HG03095 (cell line): ENCODE data around the gene AGPAT4.
"Not testable (repeated sequence)": the region's sequence is repeated elsewhere in the genome, so short reads cannot be mapped to it uniquely, and the experiment has no call there.

Experiments used
- ATAC-seq: cut with Tn5 transposase; IDR thresholded peaks from one replicate; pipeline ENCODE4 v1.9.1; 2021; ENCODE audit warnings: moderate library complexity; ENCODE audit not compliant: unreplicated experiment

Gene AGPAT4

DNA sequence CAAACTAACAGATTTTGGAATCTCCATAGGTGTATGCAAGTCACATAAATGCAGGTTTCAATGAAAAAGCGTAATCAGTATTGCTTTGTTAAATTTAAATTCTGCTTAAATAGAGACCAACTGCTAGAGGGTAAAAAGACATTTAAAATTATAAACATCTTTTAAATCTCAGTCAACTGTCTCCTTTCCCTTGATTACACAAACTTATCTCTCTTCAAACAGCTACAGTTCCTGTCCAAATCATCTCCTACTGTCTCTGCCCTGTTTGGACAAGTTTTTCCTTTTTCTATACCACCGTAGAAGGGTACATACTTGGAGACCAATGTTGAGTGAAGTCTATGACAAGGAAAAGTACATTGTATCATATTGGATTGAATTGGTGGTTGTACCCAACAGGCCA is 43.5 kb downstream of the AGPAT4 start:
- no peak for ATAC-seq

GRCh38 chr6:161228921-161229591 is 44.8 kb downstream of the AGPAT4 start:
- peak; percentile 64 for ATAC-seq

- no peak for ATAC-seq
These were observed 45.8 kb downstream of the AGPAT4 start for GRCh38 chr6:161228096-161228495.

- ATAC-seq, result no peak
These were observed 46.6 kb downstream of the AGPAT4 start for GRCh38 chr6:161227004-161227960.

DNA sequence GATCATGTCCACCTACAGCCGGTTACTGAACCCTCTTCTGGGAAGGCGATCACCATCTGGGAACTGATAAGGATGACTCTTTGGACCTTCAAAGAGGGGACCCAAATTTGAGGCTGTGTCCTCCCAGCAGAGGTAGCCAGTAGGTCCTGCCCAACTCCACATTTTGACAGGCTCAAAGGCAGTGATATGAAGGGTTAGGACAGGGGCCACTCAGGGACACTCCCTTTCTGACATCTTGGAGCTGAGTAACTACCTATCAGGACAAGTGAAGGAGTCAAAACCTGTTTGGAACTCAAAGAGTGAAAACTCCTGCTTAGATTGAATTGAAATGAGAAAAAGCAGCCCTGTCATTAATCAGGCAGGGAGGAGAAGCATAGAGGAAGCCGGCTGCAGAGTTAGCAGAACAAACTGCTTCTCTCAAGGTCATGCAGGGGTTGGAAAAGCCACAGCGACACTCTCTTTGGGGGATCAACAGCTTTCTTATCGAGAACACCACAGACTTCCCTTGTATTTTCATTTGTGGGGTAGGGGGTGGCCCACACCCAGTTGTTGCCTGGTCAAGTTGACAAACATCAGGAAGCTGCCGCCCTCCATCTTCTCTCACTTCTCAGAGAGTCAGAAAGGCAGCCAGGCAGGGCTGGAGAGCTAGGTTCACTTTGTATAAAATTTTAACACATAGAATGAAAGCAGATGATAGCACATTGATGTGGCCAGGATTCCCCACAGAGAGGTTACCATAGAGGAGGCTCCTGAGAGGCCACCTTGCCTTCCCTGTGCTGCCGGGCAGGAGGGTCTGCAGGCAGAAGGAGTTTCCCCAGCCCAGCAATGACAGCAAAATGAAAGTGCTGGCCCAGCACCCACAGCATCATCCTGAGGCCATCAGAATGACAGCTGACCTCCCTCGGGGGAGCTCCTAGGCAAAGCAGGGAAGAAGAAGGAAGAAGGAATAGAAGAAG is 47.6 kb downstream of the AGPAT4 start:
- ATAC-seq, result peak; percentile 53

DNA sequence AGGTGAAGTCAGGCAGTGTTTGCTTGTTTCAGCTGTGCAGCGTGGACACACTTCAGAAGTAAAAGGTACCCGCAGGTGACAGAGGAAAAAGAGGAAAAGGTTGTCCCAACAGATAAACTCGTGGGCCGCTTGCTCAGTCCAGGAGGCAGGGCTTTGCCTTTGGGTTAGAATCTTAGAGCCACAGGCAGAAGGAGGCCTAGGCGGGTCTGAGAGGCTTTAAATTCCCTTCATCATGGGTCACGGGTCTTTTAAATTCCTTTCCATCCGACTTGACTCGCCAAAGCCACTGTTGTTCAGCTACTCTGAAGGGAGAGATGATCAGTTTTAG is 48.2 kb downstream of the AGPAT4 start:
- no peak for ATAC-seq

GRCh38 chr6:161224951-161225680 is 48.7 kb downstream of the AGPAT4 start:
- not testable (repeated sequence) for ATAC-seq

GRCh38 chr6:161223646-161224045 is 50.2 kb downstream of the AGPAT4 start:
- ATAC-seq, result no peak

- ATAC-seq, result no peak
These were observed 51.1 kb downstream of the AGPAT4 start for GRCh38 chr6:161222706-161223234.

- ATAC-seq, result no peak
These were observed 53.5 kb downstream of the AGPAT4 start for GRCh38 chr6:161220346-161220745.

- no peak for ATAC-seq
These were observed 54.2 kb downstream of the AGPAT4 start for GRCh38 chr6:161219680-161220079.

DNA sequence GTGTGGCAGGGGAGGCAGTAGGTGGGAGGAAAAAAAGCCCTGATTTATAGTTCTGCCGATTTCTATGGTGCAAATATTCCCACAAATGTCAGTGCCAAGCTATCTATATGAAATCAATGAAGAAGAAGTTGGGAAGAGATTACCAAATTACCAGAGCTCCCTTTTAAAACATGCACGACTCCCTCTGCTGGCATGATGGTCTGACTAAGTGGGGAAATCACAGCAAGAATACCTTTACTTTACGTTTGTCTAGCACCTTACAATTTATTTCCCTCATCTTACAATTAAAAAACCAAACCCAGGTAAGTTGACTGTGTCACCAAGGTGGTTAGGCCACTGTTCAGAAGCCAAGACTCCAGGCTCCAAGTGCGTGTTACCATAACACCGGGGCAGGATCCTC is 55.6 kb downstream of the AGPAT4 start:
- ATAC-seq, result no peak

GRCh38 chr6:161217628-161218027 is 56.2 kb downstream of the AGPAT4 start:
- no peak for ATAC-seq

DNA sequence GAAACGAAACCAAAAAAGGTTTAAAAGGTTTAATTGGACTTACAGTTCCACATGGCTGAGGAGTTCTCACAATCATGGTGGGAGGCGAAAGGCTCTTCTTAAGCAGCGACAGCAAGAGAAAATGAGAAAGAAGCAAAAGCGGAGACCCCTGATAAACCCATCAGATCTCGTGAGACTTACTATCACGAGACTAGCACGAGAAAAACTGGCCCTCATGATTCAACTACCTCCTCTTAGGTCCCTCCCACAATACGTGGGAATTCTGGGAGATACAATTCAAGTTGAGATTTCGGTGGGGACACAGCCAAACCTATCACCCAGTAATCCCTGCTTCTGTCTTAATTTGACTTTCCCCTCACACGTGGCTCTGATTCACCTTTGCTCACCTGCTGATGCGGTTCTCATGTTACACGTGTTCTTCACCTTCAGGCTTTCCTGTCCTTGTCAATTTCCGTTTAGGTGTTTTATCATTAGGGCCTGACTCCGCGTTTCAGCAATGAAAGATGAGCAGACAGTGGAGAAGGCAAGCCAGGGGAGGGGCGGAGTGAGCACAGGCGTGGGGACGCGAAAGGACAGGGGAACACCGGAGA is 57.1 kb downstream of the AGPAT4 start:
- ATAC-seq, result no peak

DNA sequence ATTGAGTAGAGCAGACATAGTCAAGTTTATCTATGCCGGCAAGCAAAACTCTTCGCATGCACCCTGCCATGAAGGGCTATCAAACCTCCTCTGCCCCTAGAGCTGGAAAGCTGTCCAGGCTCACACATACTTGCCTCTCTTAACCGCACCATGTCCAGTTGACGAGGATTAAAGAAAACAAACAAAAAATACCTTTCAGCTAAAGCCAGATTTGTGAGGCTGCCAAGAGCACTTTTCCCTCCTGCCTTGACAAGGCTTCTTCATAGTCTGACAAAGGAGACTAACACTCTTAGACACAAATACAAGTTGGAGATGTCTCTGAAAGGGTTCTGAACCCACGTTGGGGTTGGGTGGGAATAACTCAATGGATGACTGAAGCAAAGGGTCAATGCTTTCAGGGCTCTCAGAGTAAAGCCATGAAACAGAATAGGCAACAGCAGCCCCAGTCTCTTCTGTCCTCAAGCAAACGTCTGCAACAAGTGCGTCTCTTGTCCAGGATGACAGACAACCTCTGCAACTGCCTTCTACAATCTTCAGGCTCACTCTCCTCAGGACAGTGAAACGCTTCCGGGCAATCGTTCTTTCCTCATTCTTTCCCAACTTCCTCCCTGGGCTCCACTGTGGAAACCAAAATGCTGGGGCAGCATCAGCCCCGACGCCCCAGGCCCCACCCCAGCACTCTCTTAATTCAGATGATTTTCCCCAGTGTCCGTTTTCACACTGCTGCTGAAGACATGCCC is 57.8 kb downstream of the AGPAT4 start:
- no peak for ATAC-seq

DNA sequence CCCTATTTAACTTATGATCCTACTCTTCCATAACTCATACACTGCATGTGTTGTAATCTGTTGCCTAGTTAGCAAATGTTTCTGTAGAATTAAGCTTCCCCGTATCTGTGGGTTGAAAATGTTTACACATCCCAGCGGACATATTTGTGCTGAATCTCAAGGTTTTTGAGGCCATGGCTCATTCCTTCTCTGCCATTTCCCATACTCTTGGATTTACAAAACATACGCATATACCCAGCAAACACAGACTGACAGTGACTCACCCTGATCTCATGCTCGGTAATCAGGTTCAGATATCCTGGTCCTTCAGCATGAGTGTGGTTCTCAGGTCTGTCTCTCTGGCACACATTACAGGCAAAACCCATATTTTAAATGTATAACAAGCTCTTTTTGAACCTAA is 58.7 kb downstream of the AGPAT4 start:
- ATAC-seq, result no peak

DNA sequence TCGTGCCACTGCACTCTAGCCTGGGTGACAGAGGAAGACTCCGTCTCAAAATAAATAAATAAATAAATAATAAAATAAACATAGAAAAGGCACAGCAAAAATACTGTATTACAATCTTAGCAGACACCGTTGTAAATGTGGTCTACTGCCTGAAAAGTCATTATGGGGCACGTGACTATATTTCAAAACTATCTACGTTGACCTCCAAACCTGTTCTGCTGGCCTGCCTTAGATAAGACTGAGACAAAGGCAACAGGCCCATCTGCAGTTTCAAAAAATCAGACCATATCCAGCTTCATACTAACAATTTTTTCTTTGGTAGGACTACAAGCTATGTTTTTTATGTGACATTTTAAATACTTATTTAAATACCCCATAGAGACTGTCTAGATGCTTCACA is 59.1 kb downstream of the AGPAT4 start:
- ATAC-seq, result no peak

DNA sequence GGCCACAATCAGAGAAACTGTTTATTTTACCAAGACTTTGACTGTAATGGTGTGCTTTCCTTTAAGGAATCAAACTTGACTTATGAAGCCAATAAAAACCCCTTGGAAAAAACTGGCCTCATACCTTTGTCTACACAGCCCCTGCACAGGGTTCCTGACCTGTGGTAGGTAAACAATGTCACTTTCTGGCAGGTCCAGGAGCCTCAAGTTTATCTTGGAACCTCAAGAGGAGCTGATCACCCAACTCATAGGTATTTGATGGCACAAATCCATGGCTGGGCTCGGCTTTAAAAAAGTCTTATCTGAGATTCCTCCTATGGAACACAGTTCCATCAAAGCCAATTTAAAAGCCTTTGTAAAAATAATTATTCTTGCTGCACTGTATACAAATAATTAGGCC is 61.0 kb downstream of the AGPAT4 start:
- ATAC-seq, result no peak

GRCh38 chr6:161211380-161212035 is 62.4 kb downstream of the AGPAT4 start:
- no peak for ATAC-seq
